Measurements from ENCODE around the gene NDRG2.
"Not testable (repeated sequence)": the region's sequence is repeated elsewhere in the genome, so short reads cannot be mapped to it uniquely, and the experiment has no call there.

Gene NDRG2

GRCh38 chr14:21019366-21019765 lies 5.5 kb downstream of the NDRG2 start:
- Histone ChIP-seq H3K4me1 (ENCODE audit: control insufficient read depth, insufficient read depth, low read length, poor library complexity, severe bottlenecking) (peaks cover 16% of the 10 kb centered on the region), H3K36me3 (ENCODE audit: control insufficient read depth, insufficient read depth, low read length) (peaks cover 51% of the 10 kb centered on the region), H3K4me3 (ENCODE audit: extremely low read depth, insufficient read depth, low read length, poor library complexity, severe bottlenecking) (no peak overlapping the region), H3K9me3 (ENCODE audit: control insufficient read depth, low read length) (no peaks in the 10 kb centered on the region), H3K27ac (ENCODE audit: low read depth, low read length, severe bottlenecking) (no peak overlapping the region)
- WGBS, 2 experiments (ENCODE audit: insufficient coverage in 2 of 2) = 63% methylated on average over 1 of the region's 1 CpG; no CpG with 5 or more reads in 1 of the 2 experiments

DNA sequence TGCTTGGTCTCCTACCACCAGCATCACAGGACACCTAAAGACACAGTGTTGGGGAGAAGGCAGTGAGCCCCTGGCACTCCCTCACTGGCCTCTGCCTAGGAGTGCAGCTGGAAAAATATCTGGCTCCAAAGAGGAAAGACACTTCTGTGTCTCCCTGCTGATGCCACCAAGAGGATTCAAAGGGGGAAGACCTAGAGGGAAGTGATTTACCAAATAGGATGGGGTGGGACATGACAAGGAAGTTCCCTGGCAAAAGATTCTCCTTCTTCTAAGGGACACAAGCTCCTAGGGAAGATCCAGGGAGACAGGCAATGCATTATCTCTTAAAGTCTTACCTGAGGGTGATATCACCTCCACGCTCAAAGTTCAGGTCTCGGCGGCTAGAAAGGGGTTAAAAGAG lies 6.1 kb downstream of the NDRG2 start:
- H3K4me3 ChIP-seq (ENCODE audit: extremely low read depth, insufficient read depth, low read length, poor library complexity, severe bottlenecking) = no peak overlapping the region
- no peaks in the 10 kb centered on the region for H3K9me3 ChIP-seq (ENCODE audit: control insufficient read depth, low read length)
- 100% methylated on average over 1 of the region's 3 CpGs; no CpG with 5 or more reads in 1 of the 2 experiments for WGBS, 2 experiments (ENCODE audit: insufficient coverage in 2 of 2)
- no peak overlapping the region for H3K27ac ChIP-seq (ENCODE audit: low read depth, low read length, severe bottlenecking)
- peaks cover 51% of the 10 kb centered on the region for H3K36me3 ChIP-seq (ENCODE audit: control insufficient read depth, insufficient read depth, low read length)
- peaks cover 16% of the 10 kb centered on the region for H3K4me1 ChIP-seq (ENCODE audit: control insufficient read depth, insufficient read depth, low read length, poor library complexity, severe bottlenecking)

- WGBS, 2 experiments (ENCODE audit: insufficient coverage in 2 of 2) = 91 to 93% methylated on average over 2 to 5 of the region's 7 CpGs
- H3K36me3 ChIP-seq (ENCODE audit: control insufficient read depth, insufficient read depth, low read length) = peaks cover 51% of the 10 kb centered on the region
- H3K9me3 ChIP-seq (ENCODE audit: control insufficient read depth, low read length) = no peaks in the 10 kb centered on the region
- no peak overlapping the region for H3K4me3 ChIP-seq (ENCODE audit: extremely low read depth, insufficient read depth, low read length, poor library complexity, severe bottlenecking)
- H3K4me1 ChIP-seq (ENCODE audit: control insufficient read depth, insufficient read depth, low read length, poor library complexity, severe bottlenecking) = peaks cover 13% of the 10 kb centered on the region
- H3K27ac ChIP-seq (ENCODE audit: low read depth, low read length, severe bottlenecking) = no peak overlapping the region
Observed at GRCh38 chr14:21018286-21018685, 6.6 kb downstream of the NDRG2 start.

- 92 to 99% methylated on average over 13 to 19 of the region's 28 CpGs for WGBS, 2 experiments (ENCODE audit: insufficient coverage in 2 of 2)
- H3K4me1 ChIP-seq (ENCODE audit: control insufficient read depth, insufficient read depth, low read length, poor library complexity, severe bottlenecking) = peaks cover 9% of the 10 kb centered on the region
- H3K4me3 ChIP-seq (ENCODE audit: extremely low read depth, insufficient read depth, low read length, poor library complexity, severe bottlenecking) = no peak overlapping the region
- no peak overlapping the region for H3K27ac ChIP-seq (ENCODE audit: low read depth, low read length, severe bottlenecking)
- H3K9me3 ChIP-seq (ENCODE audit: control insufficient read depth, low read length) = no peaks in the 10 kb centered on the region
- peaks cover 51% of the 10 kb centered on the region for H3K36me3 ChIP-seq (ENCODE audit: control insufficient read depth, insufficient read depth, low read length)
Observed at GRCh38 chr14:21017528-21018245, 7.2 kb downstream of the NDRG2 start.

- Histone ChIP-seq H3K4me1 (ENCODE audit: control insufficient read depth, insufficient read depth, low read length, poor library complexity, severe bottlenecking) (peaks cover 9% of the 10 kb centered on the region), H3K9me3 (ENCODE audit: control insufficient read depth, low read length) (no peaks in the 10 kb centered on the region), H3K27ac (ENCODE audit: low read depth, low read length, severe bottlenecking) (no peak overlapping the region), H3K4me3 (ENCODE audit: extremely low read depth, insufficient read depth, low read length, poor library complexity, severe bottlenecking) (no peak overlapping the region), H3K36me3 (ENCODE audit: control insufficient read depth, insufficient read depth, low read length) (peaks cover 45% of the 10 kb centered on the region)
- WGBS, 2 experiments (ENCODE audit: insufficient coverage in 2 of 2) = 86 to 94% methylated on average over 5 to 6 of the region's 9 CpGs
Observed at GRCh38 chr14:21016413-21017190, 8.3 kb downstream of the NDRG2 start.

DNA sequence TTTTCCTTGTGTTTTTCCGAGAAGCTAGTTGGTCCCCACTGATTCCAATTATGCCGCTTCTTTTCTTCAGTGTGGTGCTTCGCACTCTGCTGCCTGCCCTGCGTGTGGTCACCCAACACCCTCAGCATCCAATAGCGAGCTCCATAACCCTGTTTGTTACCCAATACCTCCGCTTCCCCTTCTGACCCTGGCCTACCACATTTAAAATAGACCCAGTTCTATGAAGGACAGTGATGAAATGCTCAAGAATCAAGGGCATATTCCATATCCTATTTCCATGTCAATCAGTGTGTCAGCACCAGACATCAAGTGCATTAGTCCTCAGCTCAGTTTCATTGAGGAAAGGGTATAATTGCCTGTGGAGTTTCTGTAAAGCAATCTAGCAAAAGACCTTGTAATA lies 9.5 kb downstream of the NDRG2 start:
- 81 to 95% methylated on average over 6 of the region's 6 CpGs for WGBS, 2 experiments (ENCODE audit: insufficient coverage in 2 of 2)
- H3K9me3 ChIP-seq (ENCODE audit: control insufficient read depth, low read length) = no peaks in the 10 kb centered on the region
- H3K4me3 ChIP-seq (ENCODE audit: extremely low read depth, insufficient read depth, low read length, poor library complexity, severe bottlenecking) = no peak overlapping the region
- H3K36me3 ChIP-seq (ENCODE audit: control insufficient read depth, insufficient read depth, low read length) = peaks cover 32% of the 10 kb centered on the region
- no peak overlapping the region for H3K27ac ChIP-seq (ENCODE audit: low read depth, low read length, severe bottlenecking)
- peaks cover 9% of the 10 kb centered on the region for H3K4me1 ChIP-seq (ENCODE audit: control insufficient read depth, insufficient read depth, low read length, poor library complexity, severe bottlenecking)

GRCh38 chr14:21014761-21015190 lies 10.1 kb downstream of the NDRG2 start:
- WGBS, 2 experiments (ENCODE audit: insufficient coverage in 2 of 2) = 0% methylated on average over 1 to 4 of the region's 4 CpGs
- H3K4me3 ChIP-seq (ENCODE audit: extremely low read depth, insufficient read depth, low read length, poor library complexity, severe bottlenecking) = no peak overlapping the region
- H3K9me3 ChIP-seq (ENCODE audit: control insufficient read depth, low read length) = no peaks in the 10 kb centered on the region
- peaks cover 28% of the 10 kb centered on the region for H3K36me3 ChIP-seq (ENCODE audit: control insufficient read depth, insufficient read depth, low read length)
- H3K27ac ChIP-seq (ENCODE audit: low read depth, low read length, severe bottlenecking) = no peak overlapping the region
- peaks cover 8% of the 10 kb centered on the region for H3K4me1 ChIP-seq (ENCODE audit: control insufficient read depth, insufficient read depth, low read length, poor library complexity, severe bottlenecking)

DNA sequence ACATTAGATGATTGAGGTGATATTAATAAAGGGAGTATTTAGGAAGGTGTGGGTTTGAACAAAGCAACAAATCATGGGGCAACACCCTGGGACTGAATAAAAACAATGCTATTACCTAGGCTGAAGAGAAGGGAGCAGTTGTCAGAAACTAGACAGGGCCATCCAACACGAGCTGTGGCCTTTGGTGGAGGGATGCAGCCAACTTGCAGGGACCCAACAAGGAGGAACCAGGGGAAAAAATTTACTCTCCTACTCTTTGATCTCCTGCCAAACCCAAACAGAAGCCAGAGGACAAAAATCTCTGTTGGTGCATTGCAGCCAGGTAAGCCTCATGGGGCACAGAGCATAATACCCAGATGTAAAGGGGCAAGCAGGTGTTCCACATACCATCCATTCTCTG lies 13.7 kb downstream of the NDRG2 start:
- Histone ChIP-seq H3K9me3 (ENCODE audit: control insufficient read depth, low read length) (no peaks in the 10 kb centered on the region), H3K4me1 (ENCODE audit: control insufficient read depth, insufficient read depth, low read length, poor library complexity, severe bottlenecking) (no peaks in the 10 kb centered on the region), H3K27ac (ENCODE audit: low read depth, low read length, severe bottlenecking) (no peak overlapping the region), H3K4me3 (ENCODE audit: extremely low read depth, insufficient read depth, low read length, poor library complexity, severe bottlenecking) (no peak overlapping the region), H3K36me3 (ENCODE audit: control insufficient read depth, insufficient read depth, low read length) (no peaks in the 10 kb centered on the region)
- 100% methylated on average over 1 of the region's 1 CpG; no CpG with 5 or more reads in 1 of the 2 experiments for WGBS, 2 experiments (ENCODE audit: insufficient coverage in 2 of 2)

- H3K4me1 ChIP-seq (ENCODE audit: control insufficient read depth, insufficient read depth, low read length, poor library complexity, severe bottlenecking); H3K36me3 ChIP-seq (ENCODE audit: control insufficient read depth, insufficient read depth, low read length); H3K4me3 ChIP-seq (ENCODE audit: extremely low read depth, insufficient read depth, low read length, poor library complexity, severe bottlenecking); H3K9me3 ChIP-seq (ENCODE audit: control insufficient read depth, low read length): not testable (repeated sequence)
- peak overlapping the region; percentile 84 for H3K27ac ChIP-seq (ENCODE audit: low read depth, low read length, severe bottlenecking)
- 40% methylated on average over 1 of the region's 3 CpGs for WGBS, 2 experiments (ENCODE audit: insufficient coverage in 2 of 2)
Observed at GRCh38 chr14:21009721-21010120, 15.1 kb downstream of the NDRG2 start.

- Histone ChIP-seq H3K36me3 (ENCODE audit: control insufficient read depth, insufficient read depth, low read length) (no peaks in the 10 kb centered on the region), H3K4me3 (ENCODE audit: extremely low read depth, insufficient read depth, low read length, poor library complexity, severe bottlenecking) (no peak overlapping the region), H3K9me3 (ENCODE audit: control insufficient read depth, low read length) (no peaks in the 10 kb centered on the region), H3K27ac (ENCODE audit: low read depth, low read length, severe bottlenecking) (peak overlapping the region; percentile 57), H3K4me1 (ENCODE audit: control insufficient read depth, insufficient read depth, low read length, poor library complexity, severe bottlenecking) (peaks cover 17% of the 10 kb centered on the region)
- 86 to 98% methylated on average over 9 to 11 of the region's 14 CpGs for WGBS, 2 experiments (ENCODE audit: insufficient coverage in 2 of 2)
Observed at GRCh38 chr14:21003788-21004346, 21.0 kb downstream of the NDRG2 start.

All from mesodermal cell (in vitro differentiated cells).